Prostate gland (tissue), 2 donors: Measurements from ENCODE around the gene RTF1.

Experiments
- CTCF ChIP-seq, 4 experiments: fragments of 200-600 bp in 2 of 4; fragments of 450-650 bp in 2 of 4; sonication (generic) in 2 of 4; IDR thresholded peaks; 1 replicate in 3 of 4; 2 replicates in 1 of 4; pipeline ENCODE4 v1.5.1; 2016 to 2019; ENCODE audit warnings: antibody characterized with exemption in 4 of 4, mild to moderate bottlenecking in 2 of 4, moderate library complexity in 2 of 4
- POLR2A ChIP-seq: fragments of 450-650 bp; IDR thresholded peaks from one replicate; pipeline ENCODE4 v1.6.1; 2016; ENCODE audit warnings: antibody characterized with exemption, mild to moderate bottlenecking

- TF ChIP-seq POLR2A (no peak), CTCF (IDR thresholded peaks at IDR 0.05) (no peak)
These were observed 91.0 kb downstream of the RTF1 start for GRCh38 chr15:41507820-41508290.
